ENCODE results near the gene TRMT61B.

TRMT61B gene

GRCh38 chr2:28833740-28834470, 36.2 kb downstream of the TRMT61B start:
- H3K27me3 ChIP-seq (ENCODE audit: insufficient read depth, low read length): no peaks in the 10 kb centered on the region
- H3K9me3 ChIP-seq (ENCODE audit: low read length): peaks cover 2% of the 10 kb centered on the region
- no peak overlapping the region for H3K4me3 ChIP-seq (ENCODE audit: low read length)
- no peaks in the 10 kb centered on the region for H3K4me1 ChIP-seq (ENCODE audit: insufficient read depth, low read length)
- no peak overlapping the region for H2AFZ ChIP-seq (ENCODE audit: low read depth, low read length)
- no peaks in the 10 kb centered on the region for H3K36me3 ChIP-seq (ENCODE audit: insufficient read depth, low read length)

GRCh38 chr2:28828382-28828781, 41.7 kb downstream of the TRMT61B start:
- H3K4me3 ChIP-seq (ENCODE audit: low read length): no peak overlapping the region
- no peaks in the 10 kb centered on the region for H3K27me3 ChIP-seq (ENCODE audit: insufficient read depth, low read length)
- H2AFZ ChIP-seq (ENCODE audit: low read depth, low read length): no peak overlapping the region
- no peaks in the 10 kb centered on the region for H3K9me3 ChIP-seq (ENCODE audit: low read length)
- no peaks in the 10 kb centered on the region for H3K4me1 ChIP-seq (ENCODE audit: insufficient read depth, low read length)
- H3K36me3 ChIP-seq (ENCODE audit: insufficient read depth, low read length): no peaks in the 10 kb centered on the region

- no peaks in the 10 kb centered on the region for H3K4me1 ChIP-seq (ENCODE audit: insufficient read depth, low read length)
- no peaks in the 10 kb centered on the region for H3K9me3 ChIP-seq (ENCODE audit: low read length)
- H2AFZ ChIP-seq (ENCODE audit: low read depth, low read length): no peak overlapping the region
Observed at GRCh38 chr2:28824870-28825269, 45.2 kb downstream of the TRMT61B start.

GRCh38 chr2:28824207-28824606, 45.9 kb downstream of the TRMT61B start:
- no peak overlapping the region for H2AFZ ChIP-seq (ENCODE audit: low read depth, low read length)
- H3K36me3 ChIP-seq (ENCODE audit: insufficient read depth, low read length): no peaks in the 10 kb centered on the region
- H3K4me1 ChIP-seq (ENCODE audit: insufficient read depth, low read length): no peaks in the 10 kb centered on the region
- no peak overlapping the region for H3K4me3 ChIP-seq (ENCODE audit: low read length)
- no peaks in the 10 kb centered on the region for H3K27me3 ChIP-seq (ENCODE audit: insufficient read depth, low read length)
- no peaks in the 10 kb centered on the region for H3K9me3 ChIP-seq (ENCODE audit: low read length)

More at GRCh38 chr2:28824870-28825269, 45.2 kb downstream of the TRMT61B start:
- Histone ChIP-seq H3K4me3 (ENCODE audit: low read length) (no peak overlapping the region), H3K27me3 (ENCODE audit: insufficient read depth, low read length) (no peaks in the 10 kb centered on the region), H3K36me3 (ENCODE audit: insufficient read depth, low read length) (no peaks in the 10 kb centered on the region)

- Histone ChIP-seq H3K4me3 (ENCODE audit: low read length) (no peak overlapping the region), H2AFZ (ENCODE audit: low read depth, low read length) (no peak overlapping the region), H3K36me3 (ENCODE audit: insufficient read depth, low read length) (no peaks in the 10 kb centered on the region), H3K4me1 (ENCODE audit: insufficient read depth, low read length) (no peaks in the 10 kb centered on the region), H3K27me3 (ENCODE audit: insufficient read depth, low read length) (no peaks in the 10 kb centered on the region), H3K9me3 (ENCODE audit: low read length) (no peaks in the 10 kb centered on the region)
Observed at GRCh38 chr2:28822036-28822435, 48.1 kb downstream of the TRMT61B start.

- H3K27me3 ChIP-seq (ENCODE audit: insufficient read depth, low read length): no peaks in the 10 kb centered on the region
- H3K4me1 ChIP-seq (ENCODE audit: insufficient read depth, low read length): no peaks in the 10 kb centered on the region
- no peak overlapping the region for H3K4me3 ChIP-seq (ENCODE audit: low read length)
- H2AFZ ChIP-seq (ENCODE audit: low read depth, low read length): no peak overlapping the region
- no peaks in the 10 kb centered on the region for H3K36me3 ChIP-seq (ENCODE audit: insufficient read depth, low read length)
- H3K9me3 ChIP-seq (ENCODE audit: low read length): no peaks in the 10 kb centered on the region
Observed at GRCh38 chr2:28821295-28821958, 48.7 kb downstream of the TRMT61B start.

GRCh38 chr2:28818053-28818452, 52.1 kb downstream of the TRMT61B start:
- Histone ChIP-seq H3K4me3 (ENCODE audit: low read length) (no peak overlapping the region), H3K36me3 (ENCODE audit: insufficient read depth, low read length) (no peaks in the 10 kb centered on the region), H2AFZ (ENCODE audit: low read depth, low read length) (no peak overlapping the region), H3K27me3 (ENCODE audit: insufficient read depth, low read length) (no peaks in the 10 kb centered on the region), H3K4me1 (ENCODE audit: insufficient read depth, low read length) (no peaks in the 10 kb centered on the region), H3K9me3 (ENCODE audit: low read length) (no peaks in the 10 kb centered on the region)

- H3K9me3 ChIP-seq (ENCODE audit: low read length): peaks cover 8% of the 10 kb centered on the region
- H2AFZ ChIP-seq (ENCODE audit: low read depth, low read length): no peak within 1 kb of the TSS
- no peak within 1 kb of the TSS for H3K4me3 ChIP-seq (ENCODE audit: low read length)
- H3K4me1 ChIP-seq (ENCODE audit: insufficient read depth, low read length): no peaks in the 10 kb centered on the region
- peaks cover 12% of the 10 kb centered on the region for H3K36me3 ChIP-seq (ENCODE audit: insufficient read depth, low read length)
- H3K27me3 ChIP-seq (ENCODE audit: insufficient read depth, low read length): no peaks in the 10 kb centered on the region
Observed at GRCh38 chr2:28810384-28811285, 59.5 kb downstream of the TRMT61B start, which contains the start of gene SPDYA. SPDYA (plus strand) TSS chr2:28810834; CDS start chr2:28816015, 5,181 bp downstream.

- Histone ChIP-seq H3K36me3 (ENCODE audit: insufficient read depth, low read length) (peaks cover 18% of the 10 kb centered on the region), H3K4me1 (ENCODE audit: insufficient read depth, low read length) (no peaks in the 10 kb centered on the region), H3K4me3 (ENCODE audit: low read length) (no peak overlapping the region), H3K27me3 (ENCODE audit: insufficient read depth, low read length) (no peaks in the 10 kb centered on the region), H2AFZ (ENCODE audit: low read depth, low read length) (no peak overlapping the region), H3K9me3 (ENCODE audit: low read length) (peaks cover 8% of the 10 kb centered on the region)
Observed at GRCh38 chr2:28809927-28810326, 60.2 kb downstream of the TRMT61B start.

- Histone ChIP-seq H3K4me3 (ENCODE audit: low read length) (no peak overlapping the region), H3K4me1 (ENCODE audit: insufficient read depth, low read length) (no peaks in the 10 kb centered on the region), H3K9me3 (ENCODE audit: low read length) (no peaks in the 10 kb centered on the region), H3K27me3 (ENCODE audit: insufficient read depth, low read length) (no peaks in the 10 kb centered on the region), H2AFZ (ENCODE audit: low read depth, low read length) (no peak overlapping the region), H3K36me3 (ENCODE audit: insufficient read depth, low read length) (peaks cover 64% of the 10 kb centered on the region)
Observed at GRCh38 chr2:28802975-28803429, 67.1 kb downstream of the TRMT61B start.

- peaks cover under 1% of the 10 kb centered on the region for H3K9me3 ChIP-seq (ENCODE audit: low read length)
- no peaks in the 10 kb centered on the region for H3K4me1 ChIP-seq (ENCODE audit: insufficient read depth, low read length)
- H2AFZ ChIP-seq (ENCODE audit: low read depth, low read length): no peak overlapping the region
- peaks cover 68% of the 10 kb centered on the region for H3K36me3 ChIP-seq (ENCODE audit: insufficient read depth, low read length)
- H3K27me3 ChIP-seq (ENCODE audit: insufficient read depth, low read length): no peaks in the 10 kb centered on the region
- H3K4me3 ChIP-seq (ENCODE audit: low read length): no peak overlapping the region
Observed at GRCh38 chr2:28801726-28802125, 68.4 kb downstream of the TRMT61B start.
